MG63 (cell line): ENCODE measurements around the gene COL11A2. TPM values are rescaled to one million over a fixed set of nuclear protein-coding genes. Genes with fewer than 3 reads are reported as not detected.
"Not testable (repeated sequence)": the region's sequence is repeated elsewhere in the genome, so short reads cannot be mapped to it uniquely, and the experiment has no call there.

ENCODE experiments used
- DNase-seq: peaks from one replicate; pipeline ENCODE4 v3.0.0-alpha.2; 2020
- H3K27me3 ChIP-seq: fragments of 250-450 bp; sonication (Bioruptor Pico); 2 replicates; pipeline ENCODE4 v1.5.1; 2020; ENCODE audit warnings: mild to moderate bottlenecking, moderate library complexity
- H3K36me3 ChIP-seq: fragments of 250-450 bp; sonication (Bioruptor Pico); 2 replicates; pipeline ENCODE4 v1.5.1; 2020; ENCODE audit warnings: mild to moderate bottlenecking, moderate library complexity
- H3K4me3 ChIP-seq: fragments of 250-450 bp; sonication (Bioruptor Pico); 2 replicates; pipeline ENCODE4 v1.5.1; 2020; ENCODE audit warnings: mild to moderate bottlenecking, moderate library complexity
- H3K9me3 ChIP-seq: fragments of 250-450 bp; sonication (Bioruptor Pico); 2 replicates; pipeline ENCODE4 v1.5.1; 2020; ENCODE audit warnings: mild to moderate bottlenecking, moderate library complexity
- total RNA-seq: library from RNA; depleted of rRNA; stranded (reverse); fragments of >200 nt; shearing (Covaris generic); gene quantifications from 2 replicates; pipeline ENCODE4 v1.2.3, GENCODE V29; 2014; ENCODE audit warnings: low replicate concordance

The COL11A2 gene
- total RNA-seq, 1 experiment from 2014 or later, result 0.99 TPM

GRCh38 chr6:33154349-33154748 is 37.9 kb downstream of the COL11A2 start:
- Histone ChIP-seq H3K9me3 (peaks cover 17% of the 10 kb centered on the region), H3K4me3 (no peak overlapping the region), H3K36me3 (no peaks in the 10 kb centered on the region), H3K27me3 (no peaks in the 10 kb centered on the region; the same call in 1 of the 2 replicates)
- no peak for DNase-seq

GRCh38 chr6:33151050-33151449 is 41.2 kb downstream of the COL11A2 start:
- H3K27me3 ChIP-seq, result peaks cover 3% of the 10 kb centered on the region; the same call in 1 of the 2 replicates
- H3K4me3 ChIP-seq, result no peak overlapping the region
- peaks cover 17% of the 10 kb centered on the region for H3K9me3 ChIP-seq
- DNase-seq, result no peak
- no peaks in the 10 kb centered on the region for H3K36me3 ChIP-seq

GRCh38 chr6:33150560-33150959 is 41.7 kb downstream of the COL11A2 start:
- H3K9me3 ChIP-seq, result peaks cover 17% of the 10 kb centered on the region
- H3K27me3 ChIP-seq, H3K4me3 ChIP-seq, H3K36me3 ChIP-seq, DNase-seq: not testable (repeated sequence)

- peak; percentile 67 for DNase-seq
- Histone ChIP-seq H3K4me3 (no peak overlapping the region), H3K27me3 (peaks cover 3% of the 10 kb centered on the region; the same call in 1 of the 2 replicates), H3K36me3 (no peaks in the 10 kb centered on the region), H3K9me3 (peaks cover 17% of the 10 kb centered on the region)
These were observed 44.2 kb downstream of the COL11A2 start for GRCh38 chr6:33147807-33148666.

GRCh38 chr6:33144373-33144772 is 47.9 kb downstream of the COL11A2 start:
- H3K9me3 ChIP-seq, result no peaks in the 10 kb centered on the region
- no peaks in the 10 kb centered on the region for H3K36me3 ChIP-seq
- no peak for DNase-seq
- H3K27me3 ChIP-seq, result peaks cover 6% of the 10 kb centered on the region
- H3K4me3 ChIP-seq, result no peak overlapping the region

GRCh38 chr6:33143113-33143770 is 49.0 kb downstream of the COL11A2 start:
- Histone ChIP-seq H3K4me3 (no peak overlapping the region), H3K9me3 (no peaks in the 10 kb centered on the region)
- DNase-seq, result no peak

GRCh38 chr6:33142501-33143070 is 49.7 kb downstream of the COL11A2 start:
- Histone ChIP-seq H3K4me3 (no peak overlapping the region), H3K27me3 (peaks cover 3% of the 10 kb centered on the region), H3K36me3 (no peaks in the 10 kb centered on the region), H3K9me3 (no peaks in the 10 kb centered on the region)
- no peak for DNase-seq

More at GRCh38 chr6:33143113-33143770, 49.0 kb downstream of the COL11A2 start:
- Histone ChIP-seq H3K27me3 (peaks cover 3% of the 10 kb centered on the region), H3K36me3 (no peaks in the 10 kb centered on the region)

GRCh38 chr6:33140556-33140955 is 51.7 kb downstream of the COL11A2 start:
- H3K9me3 ChIP-seq, result no peaks in the 10 kb centered on the region
- no peak overlapping the region for H3K4me3 ChIP-seq
- H3K27me3 ChIP-seq, result peaks cover 3% of the 10 kb centered on the region
- no peaks in the 10 kb centered on the region for H3K36me3 ChIP-seq
- no peak for DNase-seq

GRCh38 chr6:33139596-33140206 is 52.6 kb downstream of the COL11A2 start:
- Histone ChIP-seq H3K27me3 (peaks cover 3% of the 10 kb centered on the region), H3K4me3 (no peak overlapping the region), H3K9me3 (no peaks in the 10 kb centered on the region), H3K36me3 (no peaks in the 10 kb centered on the region)
- no peak for DNase-seq

- Histone ChIP-seq H3K27me3 (peaks cover 5% of the 10 kb centered on the region), H3K36me3 (no peaks in the 10 kb centered on the region), H3K4me3 (no peak overlapping the region), H3K9me3 (no peaks in the 10 kb centered on the region)
- DNase-seq, result no peak
These were observed 55.9 kb downstream of the COL11A2 start for GRCh38 chr6:33136310-33136900.

GRCh38 chr6:33132081-33132524 is 60.2 kb downstream of the COL11A2 start:
- Histone ChIP-seq H3K36me3 (no peaks in the 10 kb centered on the region), H3K27me3 (peaks cover 7% of the 10 kb centered on the region; the same call in 1 of the 2 replicates), H3K9me3 (no peaks in the 10 kb centered on the region), H3K4me3 (no peak overlapping the region)
- no peak for DNase-seq

GRCh38 chr6:33128318-33128717 is 63.9 kb downstream of the COL11A2 start:
- H3K9me3 ChIP-seq, result peaks cover 20% of the 10 kb centered on the region
- no peak overlapping the region for H3K4me3 ChIP-seq
- H3K27me3 ChIP-seq, result peaks cover 9% of the 10 kb centered on the region
- no peak for DNase-seq
- no peaks in the 10 kb centered on the region for H3K36me3 ChIP-seq

GRCh38 chr6:33126101-33126714 is 66.1 kb downstream of the COL11A2 start:
- peaks cover 22% of the 10 kb centered on the region for H3K9me3 ChIP-seq
- peaks cover 9% of the 10 kb centered on the region for H3K27me3 ChIP-seq
- H3K36me3 ChIP-seq, result no peaks in the 10 kb centered on the region
- H3K4me3 ChIP-seq, result no peak overlapping the region
- peak; percentile 69 for DNase-seq

- Histone ChIP-seq H3K4me3 (no peak overlapping the region), H3K27me3 (peaks cover 16% of the 10 kb centered on the region), H3K36me3 (no peaks in the 10 kb centered on the region), H3K9me3 (peaks cover 22% of the 10 kb centered on the region)
- no peak for DNase-seq
These were observed 67.3 kb downstream of the COL11A2 start for GRCh38 chr6:33124947-33125346.

- Histone ChIP-seq H3K9me3 (peaks cover 22% of the 10 kb centered on the region), H3K4me3 (no peak overlapping the region), H3K27me3 (peaks cover 16% of the 10 kb centered on the region), H3K36me3 (no peaks in the 10 kb centered on the region)
- DNase-seq, result no peak
These were observed 67.8 kb downstream of the COL11A2 start for GRCh38 chr6:33124525-33124901.
